ENCODE results near the gene ITGAD.

The ITGAD gene

DNA sequence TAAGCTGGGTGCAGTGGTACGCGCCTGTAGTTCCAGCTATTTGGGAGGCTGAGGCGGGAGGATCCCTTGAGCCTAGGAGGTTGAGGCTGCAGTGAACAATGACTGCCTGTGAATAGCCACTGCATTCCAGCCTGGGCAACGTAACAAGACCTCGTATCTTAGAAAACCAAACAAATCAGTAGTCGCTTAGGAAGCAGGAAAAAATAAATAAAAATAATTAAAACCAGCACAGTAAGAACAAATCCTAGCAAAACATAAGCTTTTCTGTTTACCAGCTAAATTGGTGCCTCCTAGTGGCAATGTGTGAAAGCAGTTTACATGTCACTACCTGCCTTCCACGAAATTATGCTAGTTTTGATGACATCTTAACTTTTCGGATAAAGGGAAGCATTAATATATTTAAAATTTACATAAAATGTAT, 67.5 kb downstream of the ITGAD start:
- TF ChIP-seq RAD21 (IDR thresholded peaks at IDR 0.05; ENCODE audit: low read depth) (peak; percentile 11; the same call in 1 of the 2 replicates), TAF1 (IDR thresholded peaks at IDR 0.05; ENCODE audit: low read depth) (no peak)

DNA sequence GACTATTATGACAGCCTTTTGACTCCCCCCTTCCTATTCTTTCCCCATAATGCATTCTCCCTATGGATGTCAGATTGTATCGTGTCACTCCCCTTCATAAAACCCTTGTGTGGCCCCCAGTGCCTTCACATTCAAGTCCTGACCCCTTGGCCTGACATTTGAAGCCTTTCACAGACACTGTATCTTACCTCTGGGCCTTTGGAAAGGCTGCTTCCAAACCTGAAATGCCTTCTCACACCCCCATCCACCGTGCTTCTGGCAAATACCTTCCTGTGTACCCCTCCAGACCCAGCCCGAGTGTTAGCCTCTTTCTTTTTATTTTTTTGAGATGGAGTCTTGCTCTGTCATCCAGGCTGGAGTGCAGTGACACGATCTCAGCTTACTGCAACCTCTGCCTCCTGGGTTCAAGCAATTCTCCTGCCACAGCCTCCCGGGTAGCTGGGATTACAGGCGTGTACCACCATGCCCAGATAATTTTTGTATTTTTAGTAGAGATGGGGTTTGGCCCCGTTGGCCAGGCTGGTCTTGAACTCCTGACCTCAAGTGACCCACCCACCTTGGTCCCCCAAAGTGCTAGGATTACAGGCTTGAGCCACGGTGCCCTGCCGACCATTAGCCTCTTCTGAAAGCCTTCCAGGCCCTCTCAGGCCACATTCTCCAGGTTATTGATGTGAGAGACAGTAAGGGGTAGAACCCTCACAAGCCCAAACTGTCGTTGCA, 68.2 kb downstream of the ITGAD start:
- TF ChIP-seq CREB1 (IDR thresholded peaks at IDR 0.05; ENCODE audit: low read depth), result no peak
- no peak for TF ChIP-seq CEBPB (IDR thresholded peaks at IDR 0.05)
- TF ChIP-seq, protein P1, sequence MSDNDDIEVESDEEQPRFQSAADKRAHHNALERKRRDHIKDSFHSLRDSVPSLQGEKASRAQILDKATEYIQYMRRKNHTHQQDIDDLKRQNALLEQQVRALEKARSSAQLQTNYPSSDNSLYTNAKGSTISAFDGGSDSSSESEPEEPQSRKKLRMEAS (IDR thresholded peaks at IDR 0.05), result no peak
- TF ChIP-seq, protein P2, sequence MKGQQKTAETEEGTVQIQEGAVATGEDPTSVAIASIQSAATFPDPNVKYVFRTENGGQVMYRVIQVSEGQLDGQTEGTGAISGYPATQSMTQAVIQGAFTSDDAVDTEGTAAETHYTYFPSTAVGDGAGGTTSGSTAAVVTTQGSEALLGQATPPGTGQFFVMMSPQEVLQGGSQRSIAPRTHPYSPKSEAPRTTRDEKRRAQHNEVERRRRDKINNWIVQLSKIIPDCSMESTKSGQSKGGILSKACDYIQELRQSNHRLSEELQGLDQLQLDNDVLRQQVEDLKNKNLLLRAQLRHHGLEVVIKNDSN (IDR thresholded peaks at IDR 0.05), result no peak
- no peak for TF ChIP-seq EGR1 (IDR thresholded peaks at IDR 0.05)
- TF ChIP-seq ZBTB7A (IDR thresholded peaks at IDR 0.05; ENCODE audit: low read depth), result no peak
- no peak for TF ChIP-seq TAF1 (IDR thresholded peaks at IDR 0.05; ENCODE audit: low read depth)
- TF ChIP-seq NFIC (IDR thresholded peaks at IDR 0.05), result no peak
- TF ChIP-seq FOXM1 (IDR thresholded peaks at IDR 0.05; ENCODE audit: borderline replicate concordance, low read depth), result no peak
- TF ChIP-seq TEAD4 (IDR thresholded peaks at IDR 0.05), result no peak
- no peak for TF ChIP-seq TCF12 (IDR thresholded peaks at IDR 0.05; ENCODE audit: low read depth)
- TF ChIP-seq YY1 (IDR thresholded peaks at IDR 0.05; ENCODE audit: low read depth), result no peak
- TF ChIP-seq, protein P3, sequence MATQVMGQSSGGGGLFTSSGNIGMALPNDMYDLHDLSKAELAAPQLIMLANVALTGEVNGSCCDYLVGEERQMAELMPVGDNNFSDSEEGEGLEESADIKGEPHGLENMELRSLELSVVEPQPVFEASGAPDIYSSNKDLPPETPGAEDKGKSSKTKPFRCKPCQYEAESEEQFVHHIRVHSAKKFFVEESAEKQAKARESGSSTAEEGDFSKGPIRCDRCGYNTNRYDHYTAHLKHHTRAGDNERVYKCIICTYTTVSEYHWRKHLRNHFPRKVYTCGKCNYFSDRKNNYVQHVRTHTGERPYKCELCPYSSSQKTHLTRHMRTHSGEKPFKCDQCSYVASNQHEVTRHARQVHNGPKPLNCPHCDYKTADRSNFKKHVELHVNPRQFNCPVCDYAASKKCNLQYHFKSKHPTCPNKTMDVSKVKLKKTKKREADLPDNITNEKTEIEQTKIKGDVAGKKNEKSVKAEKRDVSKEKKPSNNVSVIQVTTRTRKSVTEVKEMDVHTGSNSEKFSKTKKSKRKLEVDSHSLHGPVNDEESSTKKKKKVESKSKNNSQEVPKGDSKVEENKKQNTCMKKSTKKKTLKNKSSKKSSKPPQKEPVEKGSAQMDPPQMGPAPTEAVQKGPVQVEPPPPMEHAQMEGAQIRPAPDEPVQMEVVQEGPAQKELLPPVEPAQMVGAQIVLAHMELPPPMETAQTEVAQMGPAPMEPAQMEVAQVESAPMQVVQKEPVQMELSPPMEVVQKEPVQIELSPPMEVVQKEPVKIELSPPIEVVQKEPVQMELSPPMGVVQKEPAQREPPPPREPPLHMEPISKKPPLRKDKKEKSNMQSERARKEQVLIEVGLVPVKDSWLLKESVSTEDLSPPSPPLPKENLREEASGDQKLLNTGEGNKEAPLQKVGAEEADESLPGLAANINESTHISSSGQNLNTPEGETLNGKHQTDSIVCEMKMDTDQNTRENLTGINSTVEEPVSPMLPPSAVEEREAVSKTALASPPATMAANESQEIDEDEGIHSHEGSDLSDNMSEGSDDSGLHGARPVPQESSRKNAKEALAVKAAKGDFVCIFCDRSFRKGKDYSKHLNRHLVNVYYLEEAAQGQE (IDR thresholded peaks at IDR 0.05; ENCODE audit: low read depth), result no peak
- no peak for TF ChIP-seq RAD21 (IDR thresholded peaks at IDR 0.05; ENCODE audit: low read depth)
- no peak for TF ChIP-seq EP300 (IDR thresholded peaks at IDR 0.05; ENCODE audit: borderline replicate concordance)

DNA sequence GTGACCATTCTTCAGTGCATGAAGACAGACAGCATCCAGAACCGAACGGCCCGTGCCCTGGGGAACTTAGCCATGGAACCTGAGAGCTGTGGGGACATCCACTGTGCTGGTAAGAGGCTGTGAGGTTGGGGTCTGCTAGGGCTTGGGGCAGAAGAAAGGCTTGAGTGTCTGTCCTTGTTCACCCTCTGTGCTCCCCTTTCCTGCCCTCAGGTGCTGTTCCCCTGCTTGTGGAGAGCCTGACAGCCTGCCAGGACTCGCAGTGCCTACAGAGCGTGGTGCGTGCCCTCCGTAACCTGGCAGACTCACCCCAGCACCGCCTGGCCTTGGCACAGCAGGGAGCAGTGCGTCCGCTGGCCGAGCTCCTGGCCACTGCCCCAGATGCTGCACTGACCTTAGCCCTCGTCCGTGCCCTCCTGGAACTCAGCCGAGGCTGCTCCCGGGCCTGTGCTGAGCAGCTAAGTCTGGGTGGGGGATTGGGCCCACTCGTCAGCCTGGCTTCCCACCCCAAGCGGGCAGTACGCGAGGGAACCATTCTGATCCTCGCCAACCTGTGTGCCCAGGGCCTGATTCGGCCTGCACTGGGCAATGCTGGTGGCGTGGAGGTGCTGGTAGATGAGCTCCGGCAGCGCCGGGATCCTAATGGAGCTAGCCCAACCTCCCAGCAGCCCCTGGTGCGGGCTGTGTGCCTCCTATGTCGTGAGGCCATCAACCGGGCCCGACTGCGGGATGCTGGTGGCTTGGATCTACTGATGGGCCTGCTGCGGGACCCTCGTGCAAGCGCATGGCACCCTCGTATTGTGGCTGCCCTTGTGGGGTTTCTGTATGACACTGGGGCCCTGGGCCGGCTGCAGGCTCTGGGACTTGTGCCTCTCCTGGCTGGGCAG, 69.0 kb downstream of the ITGAD start:
- TF ChIP-seq EGR1 (IDR thresholded peaks at IDR 0.05), result no peak
- no peak for TF ChIP-seq NFIC (IDR thresholded peaks at IDR 0.05)
- no peak for TF ChIP-seq CEBPB (IDR thresholded peaks at IDR 0.05)
- TF ChIP-seq, protein P2 (IDR thresholded peaks at IDR 0.05), result no peak
- TF ChIP-seq, protein P1 (IDR thresholded peaks at IDR 0.05), result no peak
- no peak for TF ChIP-seq RAD21 (IDR thresholded peaks at IDR 0.05; ENCODE audit: low read depth)

DNA sequence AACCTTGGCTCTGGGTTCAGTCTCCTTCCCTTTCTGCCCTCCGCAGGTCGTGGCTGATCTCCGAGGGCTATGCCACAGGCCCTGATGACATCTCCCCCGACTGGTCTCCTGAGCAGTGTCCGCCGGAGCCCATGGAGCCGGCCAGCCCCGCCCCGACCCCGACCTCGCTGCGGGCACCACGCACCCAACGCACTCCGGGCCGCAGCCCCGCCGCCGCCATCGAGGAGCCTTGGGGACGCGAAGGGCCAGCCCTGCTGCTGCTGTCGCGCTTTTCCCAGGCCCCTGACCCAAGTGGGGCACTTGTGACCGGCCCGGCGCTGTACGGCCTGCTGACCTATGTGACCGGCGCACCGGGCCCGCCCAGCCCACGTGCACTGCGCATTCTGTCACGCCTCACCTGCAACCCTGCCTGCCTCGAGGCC, 71.2 kb downstream of the ITGAD start:
- TF ChIP-seq CREB1 (IDR thresholded peaks at IDR 0.05; ENCODE audit: low read depth) (no peak), CEBPB (IDR thresholded peaks at IDR 0.05) (no peak), RAD21 (IDR thresholded peaks at IDR 0.05; ENCODE audit: low read depth) (no peak), FOXM1 (IDR thresholded peaks at IDR 0.05; ENCODE audit: borderline replicate concordance, low read depth) (no peak), NFIC (IDR thresholded peaks at IDR 0.05) (no peak), TCF12 (IDR thresholded peaks at IDR 0.05; ENCODE audit: low read depth) (no peak), ZBTB7A (IDR thresholded peaks at IDR 0.05; ENCODE audit: low read depth) (no peak), EGR1 (IDR thresholded peaks at IDR 0.05) (no peak), TEAD4 (IDR thresholded peaks at IDR 0.05) (no peak)
- TF ChIP-seq, protein P2 (IDR thresholded peaks at IDR 0.05), result no peak
- TF ChIP-seq, protein P1 (IDR thresholded peaks at IDR 0.05), result no peak
- TF ChIP-seq, protein P3 (IDR thresholded peaks at IDR 0.05; ENCODE audit: low read depth), result no peak

DNA sequence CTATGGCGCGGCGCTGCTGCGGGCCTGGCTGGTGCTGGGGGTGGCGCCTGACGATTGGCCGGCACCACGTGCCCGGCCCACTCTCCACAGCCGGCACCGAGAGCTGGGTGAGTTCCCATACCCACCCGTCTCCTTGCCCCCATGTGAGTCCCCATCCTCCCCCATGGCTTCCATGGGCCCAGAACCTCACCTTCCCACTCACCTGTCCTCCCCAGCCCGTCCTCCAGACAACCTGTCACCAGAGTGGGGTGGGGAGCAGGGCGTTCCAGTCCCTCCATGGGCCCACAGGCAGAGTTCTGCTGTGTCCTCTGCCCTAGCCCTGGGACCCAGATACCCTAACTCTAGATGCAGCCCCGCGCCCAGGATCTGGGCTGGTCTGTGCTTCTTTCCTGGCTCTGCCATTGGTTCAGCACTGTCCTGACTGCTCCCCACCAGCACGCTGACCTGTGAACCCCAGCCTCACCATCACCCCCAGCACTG, 71.7 kb downstream of the ITGAD start:
- no peak for TF ChIP-seq RAD21 (IDR thresholded peaks at IDR 0.05; ENCODE audit: low read depth)
- TF ChIP-seq, protein P2 (IDR thresholded peaks at IDR 0.05), result no peak

Measured in Ishikawa (cell line).